Tibial nerve (tissue), 4 donors: ENCODE data around the gene TMEM269. TPM values are rescaled to one million over a fixed set of nuclear protein-coding genes. Genes with fewer than 3 reads are reported as not detected.

Experiments used
- DNase-seq, 2 donors: peaks; one replicate each; pipeline ENCODE4 v3.0.0-alpha.2; 2019; ENCODE audit warnings: low spot score in 2 of 2
- H3K27ac ChIP-seq, 4 donors: fragments of 200-600 bp; sonication (generic) in 3 of 4; one replicate each; pipeline ENCODE4 v1.5.1; 2017 to 2019; ENCODE audit warnings: mild to moderate bottlenecking in 1 of 4
- H3K27me3 ChIP-seq, 2 donors: fragments of 200-600 bp; sonication (generic) in 1 of 2; one replicate each; pipeline versions ENCODE4 v1.5.1 to v1.6.0; 2017 to 2019
- H3K36me3 ChIP-seq, 3 donors: fragments of 200-600 bp; sonication (generic); one replicate each; pipeline ENCODE4 v1.5.1; 2018 to 2019
- H3K4me1 ChIP-seq, 4 donors: fragments of 200-600 bp; sonication (generic) in 3 of 4; one replicate each; pipeline ENCODE4 v1.5.1; 2017 to 2019
- H3K4me3 ChIP-seq, 4 donors: fragments of 200-600 bp; sonication (generic) in 3 of 4; one replicate each; pipeline ENCODE4 v1.5.1; 2017 to 2019; ENCODE audit warnings: mild to moderate bottlenecking in 1 of 4, moderate library complexity in 1 of 4
- H3K9me3 ChIP-seq, 4 donors: fragments of 200-600 bp; sonication (generic) in 3 of 4; one replicate each; pipeline ENCODE4 v1.5.1; 2017 to 2019
- EP300 ChIP-seq, 2 donors: sonication (generic); formaldehyde crosslinking; IDR thresholded peaks; one replicate each; pipeline ENCODE4 v1.6.1; 2017; ENCODE audit warnings: antibody characterized with exemption in 2 of 2, mild to moderate bottlenecking in 1 of 2
- POLR2A ChIP-seq, 2 donors: fragments of 450-650 bp; IDR thresholded peaks; one replicate each; pipeline ENCODE4 v1.6.1; 2017; ENCODE audit warnings: antibody characterized with exemption in 2 of 2, mild to moderate bottlenecking in 2 of 2, moderate library complexity in 2 of 2
- WGBS, 2 donors: methylation state at CpG; one replicate each; pipeline ENCODE4 v1.1.5; 2018; 5-methylcytosine and 5-hydroxymethylcytosine counted together
- total RNA-seq, 4 donors: library from RNA; depleted of rRNA; stranded (reverse); fragments of >200 nt; gene quantifications; one replicate each; pipeline ENCODE4 v1.1.0, GENCODE V29; 2016
- TF ChIP-seq, protein P1 (sequence below), 5 experiments: fragments of 200-600 bp in 3 of 5; fragments of 450-650 bp in 2 of 5; sonication (generic) in 3 of 5; IDR thresholded peaks; one replicate each; pipeline ENCODE4 v1.5.1; 2016 to 2019; ENCODE audit warnings: antibody characterized with exemption in 5 of 5, mild to moderate bottlenecking in 3 of 5, moderate library complexity in 2 of 5

The TMEM269 gene
- total RNA-seq, 4 donors from 2014 or later: 0.21 to 0.30 (median 0.22) TPM; not detected in 1

DNA sequence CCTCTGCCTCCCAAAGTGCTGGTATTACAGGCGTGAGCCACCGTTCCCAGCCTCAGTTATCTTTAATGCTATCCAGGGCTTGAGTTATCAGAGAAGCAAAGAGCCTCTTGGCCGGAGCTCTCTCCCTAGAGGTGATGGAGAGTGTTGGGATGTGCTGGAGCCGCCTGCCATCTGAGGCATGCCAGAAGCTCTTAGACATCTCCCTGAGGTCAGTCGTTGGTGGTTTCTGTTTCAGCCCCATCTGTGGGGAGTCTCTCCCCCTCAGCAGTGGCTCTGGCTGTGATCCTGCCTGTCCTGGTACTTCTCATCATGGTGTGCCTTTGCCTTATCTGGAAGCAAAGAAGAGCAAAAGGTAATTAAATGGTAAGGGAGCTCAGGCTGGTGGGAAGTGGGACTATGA, 50.0 kb downstream of the TMEM269 start:
- TF ChIP-seq POLR2A (IDR thresholded peaks at IDR 0.05) (no peak), EP300 (IDR thresholded peaks at IDR 0.05) (no peak)
- TF ChIP-seq, protein P1, sequence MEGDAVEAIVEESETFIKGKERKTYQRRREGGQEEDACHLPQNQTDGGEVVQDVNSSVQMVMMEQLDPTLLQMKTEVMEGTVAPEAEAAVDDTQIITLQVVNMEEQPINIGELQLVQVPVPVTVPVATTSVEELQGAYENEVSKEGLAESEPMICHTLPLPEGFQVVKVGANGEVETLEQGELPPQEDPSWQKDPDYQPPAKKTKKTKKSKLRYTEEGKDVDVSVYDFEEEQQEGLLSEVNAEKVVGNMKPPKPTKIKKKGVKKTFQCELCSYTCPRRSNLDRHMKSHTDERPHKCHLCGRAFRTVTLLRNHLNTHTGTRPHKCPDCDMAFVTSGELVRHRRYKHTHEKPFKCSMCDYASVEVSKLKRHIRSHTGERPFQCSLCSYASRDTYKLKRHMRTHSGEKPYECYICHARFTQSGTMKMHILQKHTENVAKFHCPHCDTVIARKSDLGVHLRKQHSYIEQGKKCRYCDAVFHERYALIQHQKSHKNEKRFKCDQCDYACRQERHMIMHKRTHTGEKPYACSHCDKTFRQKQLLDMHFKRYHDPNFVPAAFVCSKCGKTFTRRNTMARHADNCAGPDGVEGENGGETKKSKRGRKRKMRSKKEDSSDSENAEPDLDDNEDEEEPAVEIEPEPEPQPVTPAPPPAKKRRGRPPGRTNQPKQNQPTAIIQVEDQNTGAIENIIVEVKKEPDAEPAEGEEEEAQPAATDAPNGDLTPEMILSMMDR (IDR thresholded peaks at IDR 0.05): no peak
- H3K27me3 ChIP-seq: no peaks in the 10 kb centered on the region
- DNase-seq: no peak
- WGBS, 2 donors: 89 to 91% methylated on average over 5 of the region's 5 CpGs
- H3K27ac ChIP-seq: no peak overlapping the region
- no peak overlapping the region for H3K4me3 ChIP-seq
- H3K36me3 ChIP-seq: peaks cover 0 to 48% (median 0%) of the 10 kb centered on the region in 3 donors
- H3K9me3 ChIP-seq: no peaks in the 10 kb centered on the region
- no peaks in the 10 kb centered on the region for H3K4me1 ChIP-seq

DNA sequence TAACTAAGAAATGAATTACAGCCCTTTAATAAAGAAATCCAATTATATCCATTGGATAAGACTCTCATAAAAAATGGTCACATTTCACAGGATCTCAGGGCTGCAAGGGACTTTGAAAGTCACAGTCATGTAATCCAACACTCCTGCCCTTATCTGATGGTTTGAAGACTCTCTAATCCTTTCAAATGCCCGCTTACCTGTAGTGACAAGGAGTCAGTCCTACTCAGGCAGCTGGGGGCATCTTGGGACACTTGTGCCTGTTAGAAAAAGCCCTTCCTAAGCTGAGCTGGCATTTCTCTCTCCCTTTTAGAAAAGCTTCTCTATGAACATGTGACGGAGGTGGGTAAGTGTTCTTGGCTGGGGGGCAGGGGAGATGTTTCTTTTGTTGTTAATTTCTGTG, 50.6 kb downstream of the TMEM269 start:
- no peak overlapping the region for H3K4me3 ChIP-seq
- no peak for DNase-seq
- no peaks in the 10 kb centered on the region for H3K27me3 ChIP-seq
- WGBS, 2 donors: 91 to 98% methylated on average over 2 of the region's 2 CpGs
- peaks cover 0 to 45% (median 0%) of the 10 kb centered on the region in 3 donors for H3K36me3 ChIP-seq
- TF ChIP-seq EP300 (IDR thresholded peaks at IDR 0.05) (no peak), POLR2A (IDR thresholded peaks at IDR 0.05) (no peak)
- TF ChIP-seq, protein P1 (IDR thresholded peaks at IDR 0.05): no peak
- H3K27ac ChIP-seq: no peak overlapping the region
- H3K9me3 ChIP-seq: no peaks in the 10 kb centered on the region
- H3K4me1 ChIP-seq: no peaks in the 10 kb centered on the region

DNA sequence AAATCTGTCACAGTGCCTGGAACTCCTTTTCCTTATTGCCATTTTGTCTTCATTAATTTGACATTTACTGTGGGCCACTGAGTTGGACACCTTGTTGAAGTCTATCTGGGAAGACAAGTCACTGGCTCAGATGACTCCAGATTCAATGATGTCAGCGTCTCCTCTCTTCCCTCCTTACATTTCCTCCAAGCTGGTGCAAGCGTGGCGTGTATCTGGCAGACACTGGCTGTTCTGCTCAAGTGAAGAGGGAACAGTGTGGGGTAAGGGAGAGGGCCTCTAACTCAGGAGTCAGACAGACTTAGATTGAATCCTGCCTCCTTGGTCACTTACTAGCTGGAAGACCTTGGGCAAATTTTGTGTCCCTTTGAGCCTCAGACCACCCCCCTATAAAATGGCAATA, 52.9 kb downstream of the TMEM269 start:
- 55 to 56% methylated on average over 3 of the region's 3 CpGs for WGBS, 2 donors
- peaks cover 0 to 54% (median 0%) of the 10 kb centered on the region in 3 donors for H3K36me3 ChIP-seq
- no peaks in the 10 kb centered on the region for H3K9me3 ChIP-seq

DNA sequence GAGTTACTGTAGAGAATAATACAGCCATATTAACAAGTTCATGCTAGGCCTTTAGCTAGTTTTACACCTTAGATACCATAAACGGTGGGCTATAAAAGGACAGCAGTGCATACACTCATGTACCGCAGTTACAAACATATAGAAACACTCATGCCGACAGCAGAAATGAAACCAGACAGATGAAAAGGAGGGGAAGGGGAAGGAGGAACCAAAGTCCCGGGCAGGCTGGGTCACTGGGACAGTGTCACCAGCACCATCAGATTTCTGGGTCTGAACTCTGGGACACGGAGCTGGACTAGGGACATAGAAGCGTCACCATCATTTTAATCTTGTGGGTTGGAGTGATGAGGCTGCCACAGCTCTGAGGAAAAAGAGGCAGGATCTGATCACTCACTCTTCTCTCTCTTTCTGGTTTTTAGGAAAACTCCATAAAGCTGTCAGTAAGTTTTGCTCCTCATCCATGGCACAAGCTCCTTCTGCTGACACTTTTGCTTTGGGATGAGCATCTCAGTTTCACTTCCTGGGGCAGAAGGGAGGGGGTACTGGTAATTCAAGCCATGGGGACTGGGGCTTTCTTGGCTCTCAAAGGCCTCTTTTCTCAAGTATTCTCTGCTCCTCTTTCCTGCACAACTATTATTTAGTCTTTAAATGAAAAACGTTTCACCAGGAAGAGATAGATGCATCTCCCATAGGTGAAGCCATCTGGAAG, 53.8 kb downstream of the TMEM269 start:
- peaks cover 0 to 2% (median 0%) of the 10 kb centered on the region in 4 donors for H3K4me1 ChIP-seq
- no peaks in the 10 kb centered on the region for H3K27me3 ChIP-seq
- TF ChIP-seq, protein P1 (IDR thresholded peaks at IDR 0.05): no peak
- TF ChIP-seq POLR2A (IDR thresholded peaks at IDR 0.05) (no peak), EP300 (IDR thresholded peaks at IDR 0.05) (no peak)
- peaks cover 0 to 62% (median 0%) of the 10 kb centered on the region in 3 donors for H3K36me3 ChIP-seq
- no peak for DNase-seq
- 68 to 70% methylated on average over 7 of the region's 7 CpGs for WGBS, 2 donors
- H3K4me3 ChIP-seq: no peak overlapping the region
- no peaks in the 10 kb centered on the region for H3K9me3 ChIP-seq
- peak overlapping the region in 1 of 4 donors; percentile 11 for H3K27ac ChIP-seq

More for the DNA sequence above, 52.9 kb downstream of the TMEM269 start:
- H3K4me1 ChIP-seq: no peaks in the 10 kb centered on the region
- DNase-seq: no peak
- no peak overlapping the region for H3K27ac ChIP-seq
- TF ChIP-seq POLR2A (IDR thresholded peaks at IDR 0.05) (no peak), EP300 (IDR thresholded peaks at IDR 0.05) (no peak)
- TF ChIP-seq, protein P1 (IDR thresholded peaks at IDR 0.05): no peak
- H3K4me3 ChIP-seq: no peak overlapping the region
- no peaks in the 10 kb centered on the region for H3K27me3 ChIP-seq

DNA sequence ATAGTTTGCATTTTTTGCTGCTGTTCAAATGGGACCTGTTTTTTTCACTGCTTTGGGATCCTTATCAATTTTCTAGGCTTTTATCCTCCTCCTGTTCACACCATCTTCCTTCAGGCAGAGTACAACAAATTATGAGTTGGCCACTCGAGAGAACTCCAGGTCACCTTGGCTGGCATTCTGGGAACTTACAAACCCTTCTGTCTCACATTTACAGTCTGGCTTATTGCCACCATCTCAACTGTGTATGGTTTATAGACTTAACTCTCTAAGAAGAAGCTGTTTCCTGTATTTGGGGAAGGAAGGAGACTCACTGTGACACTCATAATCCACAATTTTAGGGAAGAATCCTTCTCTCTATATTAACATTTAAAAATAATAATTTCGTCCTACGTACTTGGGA, 56.2 kb downstream of the TMEM269 start:
- H3K27ac ChIP-seq: no peak overlapping the region
- TF ChIP-seq, protein P1 (IDR thresholded peaks at IDR 0.05): no peak
- H3K9me3 ChIP-seq: no peaks in the 10 kb centered on the region
- H3K36me3 ChIP-seq: peaks cover 0 to 52% (median 0%) of the 10 kb centered on the region in 3 donors
- H3K4me3 ChIP-seq: no peak overlapping the region
- H3K4me1 ChIP-seq: peaks cover 0 to 25% (median 2%) of the 10 kb centered on the region in 4 donors
- no peaks in the 10 kb centered on the region for H3K27me3 ChIP-seq
- 61 to 74% methylated on average over 3 of the region's 3 CpGs for WGBS, 2 donors
- no peak for DNase-seq
